NCI-H345 treated with DMSO at 0.1 percent for 48 hours (cell line): ENCODE measurements around the gene SDK1.

Experiments used
- DNase-seq: peaks from one replicate; lab custom pipeline; 2025; ENCODE audit not compliant: unreplicated experiment; lab: John Stamatoyannopoulos, UW

SDK1 gene

DNA sequence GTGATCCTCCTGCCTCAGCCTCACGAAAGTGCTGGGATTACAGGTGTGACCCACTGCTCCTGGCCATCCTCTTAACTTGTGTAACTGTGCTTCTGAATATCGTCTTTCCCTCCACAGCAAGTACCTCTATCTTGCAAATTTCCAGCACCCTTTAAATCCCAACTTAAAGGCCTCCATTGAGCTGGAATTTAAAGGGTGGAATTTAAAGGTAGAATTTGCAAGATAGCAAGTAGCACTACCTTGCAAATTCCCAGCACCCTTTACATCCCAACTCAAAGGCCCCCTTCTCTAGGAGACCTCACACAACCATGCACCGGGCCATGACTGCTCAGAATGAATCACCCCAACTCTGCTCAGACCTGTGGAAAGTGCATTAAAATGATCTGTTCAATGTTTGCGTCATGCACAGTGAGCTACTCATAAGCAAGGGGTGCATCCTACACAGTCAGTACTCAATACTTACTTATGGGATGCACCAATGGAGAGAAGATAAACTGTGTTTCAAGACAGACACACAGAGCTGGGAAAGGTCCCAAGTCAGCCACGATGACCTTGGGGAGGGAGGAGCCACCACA is 17.8 kb upstream of the SDK1 start:
- no peak for DNase-seq

DNA sequence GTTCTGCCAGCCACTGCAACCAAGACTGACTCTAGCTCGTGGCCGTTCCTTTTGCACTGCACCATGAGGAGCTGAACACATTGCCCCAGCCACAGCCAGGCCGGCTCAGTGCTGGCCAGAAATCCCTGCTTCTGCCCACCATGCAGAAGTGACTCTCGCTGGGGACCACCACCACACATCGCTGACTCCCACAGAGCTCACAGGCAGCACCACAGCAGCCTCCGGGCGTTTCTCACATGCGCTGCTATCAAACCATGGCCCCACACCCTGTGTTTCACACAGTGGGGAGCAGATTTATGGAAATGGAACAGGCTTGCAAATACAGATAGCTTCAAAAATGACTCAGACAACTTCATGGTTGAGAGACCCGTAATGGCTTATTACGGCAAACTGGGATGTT is 15.4 kb upstream of the SDK1 start:
- DNase-seq, result no peak

DNA sequence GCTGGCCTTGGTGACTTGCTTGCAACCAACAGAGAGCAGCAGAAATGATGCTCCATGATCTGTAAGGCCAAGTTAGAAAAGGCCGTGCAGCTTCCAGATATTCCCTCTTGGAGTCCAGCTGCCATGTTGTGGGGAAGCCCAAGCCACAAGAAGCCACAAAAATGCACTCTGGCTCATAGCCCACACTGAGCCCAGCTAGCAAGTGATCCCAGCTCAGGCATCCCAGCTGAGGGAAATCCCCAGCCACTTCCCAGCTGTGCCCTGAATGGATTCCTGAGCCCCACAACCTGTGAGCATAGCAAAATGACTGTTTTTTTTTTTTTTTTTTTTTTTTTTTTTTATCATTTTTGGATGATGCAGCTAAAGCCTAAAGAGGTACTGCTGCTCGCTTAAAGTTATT is 11.1 kb upstream of the SDK1 start:
- DNase-seq, result no peak

DNA sequence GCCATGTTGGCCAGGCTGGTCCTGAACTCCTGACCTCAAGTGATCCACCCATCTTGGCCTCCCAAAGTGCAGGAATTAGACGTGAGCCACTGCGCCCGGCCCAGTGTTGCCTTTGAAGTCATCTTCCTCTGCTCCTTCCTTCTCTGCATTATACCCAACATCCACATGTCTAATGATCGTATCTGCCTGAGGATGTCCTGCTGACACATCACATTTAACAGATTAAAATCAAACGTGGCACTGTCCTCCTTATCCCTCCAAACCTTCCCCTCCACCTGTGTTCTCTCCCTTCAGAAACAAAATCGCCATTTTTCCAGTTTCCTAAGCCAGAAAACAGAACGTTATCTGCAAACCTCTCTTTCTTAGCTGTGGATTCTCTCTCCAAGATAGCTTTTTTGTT is 8.4 kb upstream of the SDK1 start:
- no peak for DNase-seq

DNA sequence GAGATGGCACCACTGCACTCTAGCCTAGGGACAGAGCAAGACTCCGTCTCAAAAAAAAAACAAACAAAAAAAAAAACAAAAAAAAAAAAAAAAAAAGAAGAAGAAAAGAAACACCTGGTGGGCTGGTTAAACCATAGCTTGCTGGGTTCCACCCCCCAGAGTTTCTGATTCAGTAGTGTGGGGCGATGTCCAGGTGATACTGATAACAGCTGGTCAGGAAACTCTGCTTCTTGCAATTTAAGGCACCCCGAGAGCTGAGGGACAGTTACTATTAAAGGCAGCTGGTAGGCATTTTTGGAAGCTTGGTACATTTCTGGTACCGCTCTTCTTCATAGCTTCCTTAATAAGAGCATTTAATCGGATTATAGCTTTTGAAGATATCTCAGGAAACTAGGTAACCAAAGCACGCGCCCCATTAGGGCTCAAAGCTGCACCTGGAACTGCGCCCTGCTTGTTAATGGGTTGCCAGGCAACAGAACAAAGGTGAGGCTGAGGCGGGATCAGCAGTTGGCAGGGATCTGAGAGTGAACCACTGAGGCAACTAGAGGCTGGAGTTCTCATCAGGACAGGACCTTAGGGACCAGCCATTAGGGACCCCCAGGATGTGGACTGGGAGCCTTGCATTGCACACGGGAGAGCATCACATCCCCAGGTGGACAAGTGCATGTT is 6.5 kb upstream of the SDK1 start:
- peak; percentile 84 for DNase-seq

DNA sequence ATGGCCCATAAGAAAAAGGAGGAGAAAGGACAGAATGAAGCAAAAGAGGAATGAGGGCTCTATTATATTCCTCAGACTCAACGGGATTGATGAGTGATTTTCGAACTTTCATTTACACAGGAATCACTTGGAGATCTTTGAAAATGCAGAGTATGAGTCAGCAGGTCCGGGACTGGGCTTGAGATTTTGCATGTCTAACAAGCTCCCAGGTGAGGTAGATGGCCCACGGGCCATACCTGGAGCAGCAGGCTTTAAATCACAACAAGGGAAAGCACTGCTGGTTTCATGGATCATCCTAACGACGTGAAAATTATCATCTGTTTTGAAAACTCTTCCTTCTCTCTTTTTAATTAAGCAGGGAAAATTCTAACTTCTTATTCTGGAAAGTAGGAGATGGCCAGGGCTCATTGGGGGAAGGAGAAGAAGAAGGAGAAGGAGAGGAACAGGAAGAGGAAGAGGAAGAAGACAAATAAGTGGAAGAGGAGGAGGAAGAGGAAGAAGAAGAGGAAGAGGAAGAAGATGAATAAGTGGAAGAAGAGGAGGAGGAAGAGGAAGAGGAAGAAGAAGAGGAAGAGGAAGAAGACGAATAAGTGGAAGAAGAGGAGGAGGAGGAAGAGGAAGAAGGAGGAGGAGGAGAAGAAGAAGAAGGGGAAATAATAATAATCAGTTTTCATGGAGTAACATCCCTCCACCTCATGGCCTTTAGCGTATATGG is 3.8 kb upstream of the SDK1 start:
- DNase-seq, result no peak

DNA sequence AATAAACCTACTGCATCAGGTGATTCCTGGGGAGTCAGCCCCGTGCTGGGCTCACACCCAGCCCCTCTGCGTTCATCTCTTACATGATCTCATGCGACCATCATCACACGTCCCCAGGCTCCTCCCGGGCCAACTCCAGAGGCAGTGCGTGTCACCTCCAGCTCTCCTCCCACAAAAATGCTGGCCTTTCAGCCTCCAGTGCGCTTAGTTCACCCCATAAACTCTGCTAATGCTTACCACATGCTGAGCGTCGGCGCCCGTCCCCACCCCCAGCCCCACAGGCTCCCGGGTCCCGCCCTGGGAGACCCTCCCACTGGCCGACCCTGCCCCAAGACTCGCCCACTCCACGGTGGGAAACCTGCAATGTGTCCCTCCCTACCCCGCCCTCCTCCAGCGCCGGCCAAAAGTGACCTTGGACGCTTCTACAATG is 816 bp upstream of the SDK1 start:
- no peak for DNase-seq

DNA sequence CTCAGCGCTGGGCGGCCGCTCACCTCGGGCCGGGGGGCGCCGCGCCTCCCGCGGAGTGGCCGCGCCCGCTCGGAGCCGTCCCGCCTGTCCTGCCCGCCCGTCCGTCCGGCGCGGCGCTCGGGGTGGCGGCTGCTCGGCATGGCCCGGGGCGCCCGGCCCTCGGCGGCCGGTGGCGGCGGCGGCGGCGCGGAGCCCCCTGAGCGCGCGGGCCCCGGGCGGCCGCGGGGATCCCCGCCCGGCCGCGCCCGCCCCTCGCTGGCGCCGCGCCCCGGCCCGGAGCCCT is 338 bp downstream of the SDK1 start:
- no peak for DNase-seq

DNA sequence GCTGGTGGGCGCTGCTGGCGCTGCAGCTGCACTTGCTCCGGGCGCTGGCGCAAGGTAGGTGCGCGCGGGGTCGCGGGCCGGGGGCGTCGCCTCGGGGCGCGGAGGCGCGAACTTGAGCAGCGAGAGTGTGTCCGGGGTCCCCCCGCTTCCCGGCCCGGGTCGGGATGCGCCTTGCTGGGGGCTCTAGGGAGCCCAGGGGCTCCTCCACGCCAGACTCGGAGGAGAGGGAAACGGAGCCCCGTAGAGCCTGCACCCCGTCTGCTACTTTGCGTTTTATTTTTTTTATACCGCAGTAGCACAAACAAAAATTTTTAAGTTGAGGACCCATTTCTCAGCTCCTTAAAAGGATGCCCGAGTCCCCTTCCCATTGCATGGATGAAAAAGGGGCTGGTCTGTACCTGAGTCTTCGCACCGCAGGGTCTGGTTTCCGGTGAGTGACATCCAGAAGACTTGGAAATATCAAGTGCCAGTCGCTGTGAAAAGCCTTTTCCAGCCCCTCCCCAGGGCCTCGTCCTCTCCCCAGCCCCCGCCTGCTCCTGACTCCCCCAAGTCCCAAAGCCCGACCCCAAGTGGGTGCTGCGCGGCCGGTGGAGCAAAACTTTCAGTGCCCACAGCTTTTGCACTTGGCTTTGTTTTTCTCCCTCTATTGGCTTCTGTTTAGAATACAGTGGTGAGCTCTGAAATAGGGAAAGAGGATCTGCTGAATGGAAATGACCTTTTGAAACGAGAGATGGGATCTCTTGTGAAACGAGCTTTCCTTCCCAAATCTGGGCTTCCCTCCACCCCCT is 973 bp downstream of the SDK1 start:
- peak; percentile 58 for DNase-seq

DNA sequence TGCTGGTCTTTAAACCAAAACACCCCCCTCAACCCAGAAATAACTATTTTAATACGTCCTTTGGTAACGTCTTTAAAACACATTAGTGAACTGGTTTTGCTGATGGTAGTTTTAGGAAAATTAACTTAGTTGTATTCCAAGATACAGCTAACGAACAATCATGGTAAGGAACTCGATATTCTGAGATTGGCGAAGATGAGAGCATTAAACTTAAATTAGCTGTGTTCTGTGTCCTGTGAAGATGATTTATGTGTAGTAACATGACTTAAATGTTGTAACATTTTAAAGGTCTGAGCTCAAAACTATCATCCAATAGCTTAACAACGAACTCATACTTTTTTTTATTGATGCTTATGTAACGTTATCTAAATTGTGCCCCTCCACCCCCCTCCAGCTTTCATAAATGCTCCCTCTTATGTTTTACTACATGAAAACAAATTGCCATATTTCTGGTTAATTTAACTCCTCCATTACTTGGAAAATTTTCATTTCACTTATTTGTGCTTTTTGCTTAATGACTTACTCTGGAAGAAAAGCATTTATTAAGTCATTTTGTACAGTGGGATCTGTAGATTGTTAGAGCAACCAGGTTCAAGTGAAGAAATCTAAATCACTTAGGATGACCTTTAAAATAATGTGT is 1.7 kb downstream of the SDK1 start:
- DNase-seq, result no peak

DNA sequence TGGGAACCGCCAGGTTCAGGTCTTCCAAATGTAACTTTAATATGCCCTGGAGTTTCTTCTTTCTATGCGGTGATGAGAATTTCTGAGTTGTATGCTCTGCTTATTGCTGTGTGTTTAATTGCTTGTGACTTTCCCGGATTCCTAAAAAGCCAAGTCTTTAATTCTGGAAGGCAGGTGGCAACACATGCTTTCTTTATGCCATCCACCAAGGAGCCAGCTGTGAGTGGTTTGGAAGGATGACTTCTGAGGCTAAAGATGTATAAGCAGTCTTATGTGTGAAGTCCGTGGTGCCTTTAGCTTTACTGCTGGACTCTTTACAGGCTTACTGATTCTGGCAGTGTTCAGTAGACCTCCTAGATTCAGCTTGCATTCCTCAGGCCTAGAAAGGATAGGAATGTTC is 3.1 kb downstream of the SDK1 start:
- DNase-seq, result no peak

DNA sequence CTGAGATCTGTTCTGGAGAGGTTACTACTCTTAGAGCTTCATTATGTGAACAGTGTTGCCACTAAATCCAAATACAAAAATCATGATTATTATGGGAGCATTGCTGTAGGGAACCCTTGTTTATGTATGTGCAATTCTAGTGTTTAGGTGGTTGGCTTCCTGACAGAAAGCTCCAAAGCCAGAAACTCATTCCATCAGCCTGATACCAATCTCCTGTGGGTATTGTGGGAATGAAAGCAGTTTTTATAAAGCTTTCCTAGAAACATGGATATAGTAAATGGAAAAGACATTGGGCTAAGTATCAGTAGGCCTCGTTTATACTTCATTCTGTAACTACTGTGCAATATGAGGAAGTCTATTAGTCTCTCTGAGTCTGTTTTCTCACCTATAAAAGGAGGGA is 6.4 kb downstream of the SDK1 start:
- no peak for DNase-seq

DNA sequence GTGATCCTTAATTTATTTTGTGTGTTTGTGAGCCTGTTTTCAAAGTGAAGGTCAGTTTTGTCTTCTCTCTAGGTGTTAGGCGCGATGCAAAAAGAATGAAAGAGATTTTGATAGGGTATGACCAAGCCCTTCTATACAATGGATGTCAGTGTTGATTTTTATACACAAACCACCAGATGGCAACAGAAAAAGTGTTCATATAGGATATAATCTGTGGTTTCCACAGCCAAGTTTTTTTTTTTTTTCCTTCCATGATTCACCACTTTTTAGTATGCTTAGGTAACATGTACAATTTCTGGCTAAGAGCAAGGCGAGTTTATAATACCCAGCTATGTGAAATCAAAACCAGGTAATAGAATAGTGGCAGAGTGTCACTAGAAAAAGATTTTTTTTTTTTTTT is 8.1 kb downstream of the SDK1 start:
- DNase-seq, result no peak

DNA sequence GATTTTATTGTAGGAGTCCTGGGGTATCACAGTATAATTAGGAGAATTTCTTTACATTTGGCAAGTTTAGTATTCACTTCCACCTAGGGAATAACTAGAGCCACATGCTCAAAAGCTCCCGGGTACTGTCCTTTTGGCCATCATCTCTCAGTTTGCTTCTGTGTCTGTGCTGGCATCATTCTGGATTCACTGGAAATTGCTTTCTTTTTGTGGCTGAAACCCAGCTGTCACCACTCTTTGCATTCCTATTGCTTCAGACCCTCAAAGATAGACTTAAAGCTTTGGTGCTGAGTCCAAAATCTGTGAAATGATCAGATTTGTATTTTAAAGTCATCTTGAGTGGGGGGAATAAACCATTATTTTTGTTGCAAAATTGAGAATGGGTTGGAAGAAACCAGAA is 8.9 kb downstream of the SDK1 start:
- DNase-seq, result no peak

DNA sequence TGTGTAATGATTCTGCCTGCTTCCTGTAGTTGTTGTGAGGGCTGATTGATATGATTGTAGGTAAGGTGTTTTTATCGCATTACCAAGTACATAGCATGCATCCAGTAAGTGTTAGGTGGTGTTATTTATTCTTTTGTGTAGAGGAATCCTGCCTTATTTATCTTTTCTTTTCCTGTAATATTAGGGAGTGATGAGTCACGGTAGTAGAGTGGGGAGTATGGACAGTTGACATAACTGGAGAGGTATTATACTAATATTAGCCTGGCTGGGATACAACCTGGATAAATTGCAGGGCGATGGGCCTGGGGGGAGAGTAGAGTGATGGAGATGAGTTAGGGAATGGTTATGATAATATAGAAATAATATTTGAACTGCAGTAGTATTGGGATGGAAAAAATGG is 9.8 kb downstream of the SDK1 start:
- no peak for DNase-seq

DNA sequence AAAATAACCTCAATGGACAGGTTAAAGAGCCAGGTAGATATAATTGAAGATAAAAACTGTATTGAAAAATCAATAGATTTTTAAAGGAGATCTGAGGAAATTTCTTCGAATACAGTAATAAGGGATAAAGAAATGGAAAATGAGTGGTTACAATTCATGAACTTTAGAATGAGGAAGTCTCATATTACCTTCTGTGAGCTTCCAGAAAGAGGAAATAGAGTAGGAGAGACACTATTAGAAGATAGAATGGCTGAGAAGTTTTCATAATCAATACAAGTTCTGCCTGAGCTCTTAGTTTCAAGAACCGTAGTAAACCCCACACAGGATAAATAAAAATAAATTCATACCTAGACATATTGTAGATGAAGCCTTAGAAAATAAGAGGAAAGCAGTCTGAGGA is 11.5 kb downstream of the SDK1 start:
- DNase-seq, result no peak

DNA sequence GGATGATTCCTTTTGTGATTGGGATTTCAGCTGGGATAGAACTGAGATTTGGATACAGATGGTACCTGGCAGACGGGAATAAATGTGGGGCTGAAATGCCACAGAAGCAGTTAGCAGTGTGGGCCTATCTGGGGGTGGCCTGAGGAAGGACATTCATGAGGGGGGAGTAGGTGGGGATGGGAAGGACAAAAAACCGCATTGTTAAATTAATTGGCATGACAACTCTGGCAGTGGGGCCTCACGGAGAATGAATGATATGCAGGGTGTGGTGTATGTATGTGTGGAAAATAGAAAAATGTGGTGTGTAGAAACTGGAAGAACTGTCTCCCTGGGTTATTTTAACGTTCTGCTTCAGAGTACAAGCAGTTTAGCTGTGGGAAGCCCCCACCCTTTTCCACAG is 17.8 kb downstream of the SDK1 start:
- DNase-seq, result no peak

DNA sequence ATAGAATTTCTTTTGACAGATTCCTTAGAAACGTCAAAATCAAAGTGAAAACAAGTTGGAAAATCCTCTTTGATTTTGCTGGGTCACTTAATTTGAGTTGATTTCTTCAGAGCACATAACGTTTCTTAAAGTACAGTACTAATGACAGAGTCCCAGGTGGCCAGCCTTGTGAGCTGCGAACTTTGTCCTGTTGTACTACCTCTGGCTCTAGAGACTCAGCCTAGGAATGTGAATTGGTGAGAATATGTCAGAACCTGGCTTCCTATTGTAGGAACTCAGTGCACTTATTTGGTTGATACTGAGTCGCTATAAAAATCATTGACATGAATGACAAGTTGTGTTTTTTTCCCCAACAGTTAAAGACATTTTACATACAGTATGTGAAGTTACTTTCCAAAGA is 20.2 kb downstream of the SDK1 start:
- DNase-seq, result no peak

DNA sequence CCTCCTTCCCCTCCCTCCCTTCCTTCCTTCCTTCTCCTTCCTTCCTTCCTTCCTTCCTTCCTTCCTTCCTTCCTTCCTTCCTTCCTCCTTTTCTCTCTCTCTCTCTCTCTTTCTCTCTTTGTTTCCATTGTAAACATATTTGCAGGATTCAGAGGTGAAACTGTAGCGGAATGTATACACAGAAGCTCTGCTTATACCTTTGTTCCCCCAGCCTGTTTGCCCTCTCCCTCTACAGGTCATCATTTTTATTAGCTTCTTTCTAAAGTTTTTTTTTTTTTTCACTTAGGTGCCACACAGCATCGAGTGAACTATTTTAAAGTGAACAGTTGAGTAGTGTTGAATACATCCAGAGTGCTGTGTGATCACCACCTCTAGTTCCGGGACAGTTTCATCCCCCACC is 20.7 kb downstream of the SDK1 start:
- no peak for DNase-seq

DNA sequence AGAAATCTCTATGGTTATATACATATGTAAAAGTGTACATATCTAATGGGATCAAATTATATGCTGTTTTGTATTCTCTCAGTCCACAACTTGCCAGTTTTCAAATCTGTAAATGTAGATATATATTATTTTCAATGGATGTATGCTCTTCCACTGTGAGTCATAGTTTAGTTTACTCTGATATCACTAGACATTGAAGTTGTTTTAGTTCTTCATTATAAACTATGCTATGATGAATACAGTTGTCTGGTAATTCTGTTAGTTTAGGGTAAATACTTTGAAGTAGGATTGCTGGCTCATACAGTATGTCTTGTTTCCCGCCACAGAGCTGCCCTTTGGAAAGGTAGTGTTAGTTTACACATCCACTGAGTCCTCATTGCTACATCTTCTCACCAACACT is 25.2 kb downstream of the SDK1 start:
- no peak for DNase-seq

DNA sequence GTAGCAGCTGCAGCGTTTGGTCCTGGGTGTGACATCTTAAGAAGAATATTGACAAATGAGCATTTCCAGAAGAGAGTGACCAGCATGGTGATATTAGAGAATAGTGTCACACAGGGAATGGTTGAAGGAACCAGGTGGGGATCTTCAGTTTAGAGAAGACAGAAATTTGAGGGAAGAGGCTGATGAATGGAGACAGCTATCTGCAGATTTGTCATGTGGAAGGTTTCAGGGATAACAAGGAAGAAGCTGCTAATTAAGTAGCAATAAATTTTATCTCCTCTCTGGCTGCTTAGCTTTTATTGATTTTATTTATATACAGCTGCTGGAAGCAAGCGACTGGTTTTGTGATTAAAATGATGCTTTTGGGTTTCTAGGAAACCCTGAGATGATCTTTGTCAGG is 26.0 kb downstream of the SDK1 start:
- DNase-seq, result no peak

DNA sequence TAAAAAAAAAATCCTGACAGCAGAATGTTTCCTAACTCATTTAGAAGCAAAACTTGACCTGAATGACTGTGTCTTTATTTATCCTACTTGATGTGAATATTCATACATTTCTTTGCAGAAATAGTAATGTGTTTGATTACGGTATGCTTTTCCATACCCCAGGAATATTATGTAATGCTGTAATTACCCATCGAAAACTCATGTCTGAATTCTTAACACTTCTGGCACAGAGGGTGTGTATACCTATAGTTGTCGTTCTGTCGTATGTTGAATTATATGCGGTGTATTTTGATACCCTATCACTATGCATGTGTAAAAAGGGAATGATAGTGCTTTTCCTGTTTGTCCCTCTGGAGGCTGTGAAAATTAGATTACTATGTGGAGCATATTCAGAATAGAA is 26.6 kb downstream of the SDK1 start:
- DNase-seq, result no peak
